Frontal cortex (tissue), 4 donors: ENCODE results near the gene TENM4. TPM values are rescaled to one million over a fixed set of nuclear protein-coding genes. Genes with fewer than 3 reads are reported as not detected.

Experiments
- DNase-seq, 2 donors: peaks; one replicate each; pipeline ENCODE4 v3.0.0; 2012; ENCODE audit warnings: low spot score in 2 of 2
- FAIRE-seq: peaks from 2 replicates; lab custom pipeline; 2012; peaks lifted over from hg19 to GRCh38; lab: Jason Lieb, UNC
- total RNA-seq: library from RNA; depleted of rRNA; stranded (reverse); fragments of >200 nt; gene quantifications from one replicate; pipeline ENCODE4 v1.2.3, GENCODE V29; 2014
- donor health status: control.
- donor health status: control.
- donor health status: control.

Gene TENM4
- total RNA-seq, 1 donor from 2014 or later = 55.0 TPM

DNA sequence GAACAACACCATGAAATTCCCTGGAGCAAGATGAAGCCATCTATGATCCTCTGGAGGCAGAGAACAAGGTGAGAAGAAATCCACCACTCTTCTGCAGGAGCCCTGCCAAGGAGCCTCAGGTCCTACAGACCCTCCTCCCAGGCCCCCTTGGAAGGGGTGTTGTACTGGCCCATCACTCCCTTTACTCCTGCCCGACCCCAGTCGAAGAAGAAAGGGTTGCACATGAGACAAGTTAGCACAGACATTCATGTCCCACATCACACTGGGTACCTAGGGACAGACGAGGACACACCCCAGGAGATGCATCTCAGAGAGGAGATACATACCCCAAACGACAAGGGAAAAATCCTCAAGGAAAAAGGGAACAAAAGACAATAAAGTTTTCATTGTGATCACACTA lies 783.4 kb downstream of the TENM4 start:
- FAIRE-seq (no peak), DNase-seq (no peak)

DNA sequence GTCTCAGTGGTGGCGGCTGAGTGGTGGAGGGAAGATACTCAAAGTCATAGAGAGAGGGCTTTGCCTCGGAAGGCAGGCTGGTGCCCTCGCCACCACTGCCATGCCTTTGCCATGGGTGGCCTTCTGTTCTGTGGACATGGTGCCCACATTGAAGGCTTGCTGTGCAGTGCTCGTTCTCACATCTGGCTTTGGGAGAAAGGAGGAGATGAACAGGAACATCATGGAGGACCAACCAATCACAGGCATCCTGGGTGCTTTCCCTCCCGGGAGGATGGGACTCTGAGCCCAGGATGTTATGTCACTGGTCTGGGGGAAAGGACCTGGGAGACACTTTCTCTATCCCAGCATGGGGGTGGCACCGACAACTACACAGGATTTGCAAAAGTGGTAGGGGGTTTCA lies 783.8 kb downstream of the TENM4 start:
- DNase-seq (no peak), FAIRE-seq (no peak)

DNA sequence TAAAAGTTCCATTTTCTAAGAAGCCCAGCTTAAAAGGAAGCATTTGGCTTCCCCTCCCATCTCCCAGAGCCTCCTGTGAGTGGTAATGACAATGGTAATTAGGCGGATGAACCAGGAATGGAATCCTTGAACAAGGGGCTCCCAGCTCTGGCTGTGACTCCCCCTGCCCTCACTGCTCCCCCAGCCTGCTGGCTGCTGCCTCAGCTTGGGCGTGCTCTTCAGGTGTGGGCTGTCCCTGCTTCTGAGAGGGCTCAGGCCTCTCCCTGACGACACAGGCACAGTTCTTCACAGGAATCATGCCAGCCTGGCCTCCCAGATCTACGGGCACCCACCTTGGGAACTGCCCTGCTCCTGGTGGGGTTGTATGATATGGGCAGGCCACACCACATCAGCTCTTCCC lies 784.5 kb downstream of the TENM4 start:
- DNase-seq (no peak), FAIRE-seq (no peak)

DNA sequence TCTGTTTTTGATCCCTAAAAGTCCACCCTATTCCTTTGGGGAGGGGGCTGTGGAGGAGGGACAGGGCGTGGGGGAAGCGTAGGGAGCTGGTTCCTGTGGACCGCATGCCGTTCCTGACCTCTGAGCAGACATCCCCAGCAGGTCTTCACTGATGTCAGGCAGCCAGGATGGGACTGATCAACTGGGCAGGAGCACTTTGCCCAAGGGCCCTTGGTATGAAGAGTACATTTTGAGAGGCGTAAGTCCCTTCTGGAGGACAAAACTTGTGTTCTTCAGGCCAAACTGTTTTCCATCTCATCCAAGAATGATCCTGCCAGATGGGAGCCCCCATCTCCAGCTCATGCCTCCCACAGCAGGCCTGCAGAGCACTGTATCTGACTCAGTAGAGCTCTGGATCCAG lies 785.3 kb downstream of the TENM4 start:
- no peak for FAIRE-seq
- DNase-seq = no peak

DNA sequence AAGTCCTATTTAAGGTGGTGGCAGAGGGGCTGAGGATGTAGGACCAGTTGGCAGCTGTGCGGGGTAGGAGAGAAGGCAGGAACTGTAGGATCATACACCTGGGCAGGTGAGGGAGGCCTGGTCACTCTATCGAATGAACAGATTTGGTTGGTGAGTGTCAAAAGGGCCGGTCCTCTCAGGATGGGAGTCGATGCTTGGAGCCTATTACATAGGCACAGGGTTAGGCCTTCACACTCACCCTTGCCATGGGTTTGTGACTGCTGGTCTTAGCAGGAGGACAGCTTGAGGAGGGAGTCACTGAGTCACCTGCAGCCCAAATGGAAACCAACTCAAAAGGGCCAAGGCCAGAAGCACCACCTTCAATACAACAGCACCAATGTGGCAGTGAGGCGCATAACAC lies 786.0 kb downstream of the TENM4 start:
- FAIRE-seq = no peak
- DNase-seq = no peak

DNA sequence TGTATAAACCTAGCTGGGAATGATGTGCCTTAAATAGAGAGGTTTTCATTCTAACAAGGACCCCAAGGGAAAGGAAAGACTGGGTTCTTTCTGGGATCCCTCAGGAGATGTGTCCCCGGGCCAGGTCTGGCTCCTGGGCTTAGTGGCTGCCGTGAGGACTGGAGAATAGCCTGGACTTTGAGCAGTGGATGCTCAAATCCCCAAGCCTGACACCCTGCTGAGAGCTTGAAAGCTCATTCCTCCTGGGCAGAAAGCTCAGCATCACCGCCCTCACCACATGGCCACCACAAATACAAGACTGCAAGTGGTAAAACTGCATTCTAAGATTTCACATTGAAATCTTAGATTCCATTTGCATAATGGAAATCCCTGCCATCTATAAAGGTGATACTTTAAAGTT lies 786.8 kb downstream of the TENM4 start:
- no peak for FAIRE-seq
- no peak for DNase-seq

DNA sequence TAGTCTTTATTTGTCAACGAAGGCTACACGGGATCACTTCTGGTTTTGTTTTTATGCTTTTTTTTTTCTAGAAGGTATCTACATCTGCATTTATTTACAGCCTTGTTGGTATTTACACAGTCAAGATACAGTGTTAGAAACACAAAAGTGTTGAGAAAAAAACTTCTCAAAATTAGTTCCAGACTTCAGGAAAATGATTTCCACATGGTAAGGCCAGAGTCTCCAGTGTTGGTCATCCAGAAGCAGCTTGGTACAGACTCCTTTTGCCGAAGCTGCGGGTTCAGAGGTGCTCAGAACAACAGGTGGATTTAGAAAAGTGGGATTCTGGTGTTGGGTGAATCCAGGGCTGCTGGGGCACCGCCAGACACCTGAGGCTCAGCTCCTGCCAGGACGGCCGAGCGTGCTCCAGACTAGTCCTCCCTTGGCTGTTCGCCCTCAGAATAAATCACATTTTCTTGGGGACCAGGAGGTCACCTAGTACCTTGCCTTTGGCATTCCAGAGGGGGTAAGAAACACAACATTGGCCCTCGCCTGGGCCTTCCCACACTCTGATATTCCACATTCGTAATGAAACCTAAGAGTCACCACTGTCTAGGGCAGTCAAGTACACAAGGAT lies 787.4 kb downstream of the TENM4 start:
- FAIRE-seq (no peak), DNase-seq (no peak)

DNA sequence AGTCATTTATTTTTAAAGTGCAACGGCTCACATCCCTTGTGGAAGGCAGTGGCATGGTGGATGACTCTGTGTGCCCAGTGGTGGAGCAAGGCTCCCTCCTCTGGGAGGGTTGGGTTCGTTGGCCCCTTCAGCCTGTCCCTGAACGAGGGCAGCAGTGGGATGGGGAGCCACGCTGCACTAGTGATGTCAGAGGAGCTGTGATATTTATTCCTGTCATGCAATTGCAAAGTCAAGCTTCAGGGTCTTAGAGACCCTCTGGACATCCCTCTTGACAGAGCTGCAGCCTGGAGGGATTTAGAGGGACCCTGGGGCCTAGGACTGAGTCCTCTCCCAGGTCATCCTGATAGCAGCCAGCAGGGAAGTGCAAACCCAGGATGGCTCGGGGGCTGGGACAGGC lies 788.0 kb downstream of the TENM4 start:
- DNase-seq (no peak), FAIRE-seq (no peak)

DNA sequence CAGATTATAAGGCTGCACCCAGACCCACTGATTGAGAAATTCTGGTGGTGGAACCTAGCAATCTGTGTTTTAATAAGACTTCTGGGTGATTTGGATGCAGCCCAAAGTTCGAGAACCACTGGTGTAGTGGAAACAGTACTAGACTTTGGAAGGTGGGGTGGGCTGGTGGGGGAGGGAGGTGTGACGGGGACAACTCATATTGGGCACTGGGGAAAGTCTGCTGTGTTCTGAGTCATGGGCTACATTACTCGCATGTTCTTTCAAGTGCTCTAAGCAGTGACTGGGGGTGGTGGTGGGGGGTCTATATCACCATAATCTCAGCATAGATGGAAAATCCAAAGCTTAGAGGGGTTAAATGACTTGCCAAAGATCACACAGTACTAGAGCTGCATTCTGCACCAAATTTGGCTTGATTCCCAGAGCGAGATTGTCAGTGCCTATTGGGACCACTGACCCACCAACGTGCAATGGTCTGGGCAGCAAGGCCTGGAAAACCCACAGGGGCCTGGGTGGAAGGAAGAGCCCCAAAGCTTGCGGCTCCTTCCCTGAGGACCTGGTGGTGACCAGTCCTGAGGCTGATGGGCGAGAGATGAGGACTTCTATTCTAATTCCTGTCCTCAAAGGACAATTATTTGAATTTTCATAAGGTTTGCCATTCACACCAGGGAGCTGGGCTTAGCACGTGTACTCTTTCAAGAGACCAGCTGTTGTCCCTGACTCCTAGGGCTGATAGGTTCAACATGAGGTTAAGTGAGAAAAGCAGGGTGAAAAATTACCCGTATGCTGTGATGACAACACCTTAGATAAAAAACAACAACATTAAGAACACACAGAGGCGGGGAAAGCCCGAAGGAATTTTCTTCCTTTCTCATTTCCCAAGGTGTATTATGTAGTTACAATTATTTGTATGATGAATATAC lies 788.6 kb downstream of the TENM4 start:
- FAIRE-seq (no peak), DNase-seq (no peak)

DNA sequence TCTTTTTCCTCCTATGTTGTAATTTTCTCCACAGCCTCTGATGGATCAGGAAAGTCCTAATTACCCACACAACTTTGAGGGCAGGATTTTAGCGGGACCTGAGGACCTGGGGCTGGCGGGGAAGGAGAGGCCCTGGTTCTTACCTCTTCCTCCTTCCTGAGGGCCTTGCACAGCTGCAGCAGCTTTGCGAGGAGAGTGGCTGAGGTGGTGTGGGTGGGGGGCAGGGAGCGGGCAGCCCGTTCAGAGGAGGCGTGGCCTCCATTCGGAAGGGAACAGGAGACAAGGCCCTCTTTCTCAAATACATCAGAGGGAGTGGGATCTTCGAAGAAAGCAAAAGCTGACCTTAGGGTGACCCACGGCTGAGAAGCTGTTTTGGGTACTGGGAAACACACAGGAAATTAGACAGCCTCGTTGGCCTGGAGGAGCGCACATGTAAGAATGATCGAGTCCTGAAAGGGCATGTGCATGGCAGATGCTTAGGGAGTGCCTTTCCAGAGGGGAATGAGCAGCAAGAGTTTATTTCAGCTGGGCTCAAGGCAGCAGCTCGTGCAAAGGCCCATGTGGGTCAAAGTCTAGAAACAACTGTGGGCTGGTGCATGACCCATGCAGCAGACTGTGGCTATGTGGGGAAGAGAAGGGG lies 789.6 kb downstream of the TENM4 start:
- no peak for DNase-seq

DNA sequence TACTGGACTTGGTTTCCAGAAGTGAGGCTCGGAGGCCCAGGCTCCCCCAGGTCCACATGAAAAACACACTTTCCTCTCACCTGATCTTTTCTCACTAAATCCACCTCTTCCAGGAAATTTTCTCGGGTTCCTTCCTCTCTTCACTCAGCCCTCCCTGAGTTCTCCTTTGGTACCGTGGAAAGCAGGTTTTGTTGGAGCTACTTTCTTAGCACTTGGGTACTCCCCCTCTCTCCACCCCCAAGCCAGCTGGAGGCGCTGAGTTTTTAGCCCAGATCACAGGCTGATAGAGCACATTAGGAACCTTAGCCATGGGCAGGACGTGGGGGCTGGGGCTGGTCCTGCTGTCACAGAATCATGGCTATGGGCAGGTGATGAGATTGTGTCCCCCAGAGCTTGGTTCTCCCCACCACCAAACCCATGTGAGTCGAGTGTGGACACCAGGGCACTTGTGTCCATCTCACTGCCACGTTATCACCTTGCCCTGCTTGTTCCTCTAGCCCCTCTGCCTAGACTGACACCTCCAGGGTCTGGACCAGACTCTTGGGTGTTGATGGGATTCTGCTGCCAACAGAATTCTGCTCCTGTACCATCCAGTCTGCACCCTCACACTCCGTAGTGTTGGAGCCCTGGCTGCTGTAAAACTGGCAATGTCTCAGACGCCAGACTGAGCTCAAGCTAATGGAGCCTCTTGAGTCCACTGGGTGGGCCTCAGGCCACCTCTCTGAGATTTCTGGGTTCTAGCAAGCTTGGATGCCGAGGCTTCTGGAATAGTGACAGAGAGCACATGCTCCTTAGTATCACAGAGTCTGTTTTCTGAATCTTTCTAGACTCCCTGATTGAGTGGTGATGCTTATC lies 791.2 kb downstream of the TENM4 start:
- DNase-seq (no peak), FAIRE-seq (no peak)

More for the DNA sequence above, 789.6 kb downstream of the TENM4 start:
- no peak for FAIRE-seq

DNA sequence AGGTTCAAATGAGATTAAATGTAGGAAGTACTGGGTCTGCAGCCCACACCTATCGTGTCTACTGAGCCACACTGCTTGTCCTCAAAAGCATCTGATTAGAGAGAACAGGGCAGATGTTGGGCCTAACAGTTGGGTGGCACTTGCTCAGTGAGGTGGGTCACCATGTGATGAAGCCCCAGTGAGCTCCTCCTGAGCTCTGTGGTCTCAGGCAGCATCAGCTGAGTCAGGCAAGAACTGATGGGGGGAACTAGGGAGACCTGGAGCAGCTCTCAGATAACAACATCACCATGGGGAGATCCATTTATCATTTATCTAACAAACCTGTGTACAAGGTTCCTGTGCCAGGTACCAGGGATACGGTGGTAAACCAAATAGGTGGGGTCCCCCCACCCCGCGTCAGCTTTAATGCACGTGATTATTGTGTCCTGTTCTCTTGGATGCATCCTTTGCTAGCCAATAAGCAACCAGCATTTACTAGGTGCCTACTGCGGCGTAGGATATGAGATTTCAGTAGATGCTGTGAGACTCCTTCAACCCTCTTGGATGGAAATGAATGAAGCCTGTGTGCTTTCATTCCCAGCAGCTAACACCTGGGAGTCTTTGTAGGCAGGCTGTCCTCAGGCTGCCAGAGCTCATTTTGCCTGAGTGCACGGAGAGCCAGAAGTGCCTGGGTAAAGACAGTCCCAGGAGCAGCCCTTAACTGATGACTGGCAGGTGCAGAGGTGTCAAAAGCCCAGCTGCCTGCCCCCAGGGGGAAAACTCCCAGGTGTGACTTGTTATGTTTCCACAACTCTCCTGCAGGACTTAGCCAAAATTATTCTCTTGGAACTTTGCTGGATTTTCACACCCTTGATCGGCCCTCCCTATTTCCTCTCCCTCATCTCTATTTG lies 792.6 kb downstream of the TENM4 start:
- FAIRE-seq (no peak), DNase-seq (no peak)

DNA sequence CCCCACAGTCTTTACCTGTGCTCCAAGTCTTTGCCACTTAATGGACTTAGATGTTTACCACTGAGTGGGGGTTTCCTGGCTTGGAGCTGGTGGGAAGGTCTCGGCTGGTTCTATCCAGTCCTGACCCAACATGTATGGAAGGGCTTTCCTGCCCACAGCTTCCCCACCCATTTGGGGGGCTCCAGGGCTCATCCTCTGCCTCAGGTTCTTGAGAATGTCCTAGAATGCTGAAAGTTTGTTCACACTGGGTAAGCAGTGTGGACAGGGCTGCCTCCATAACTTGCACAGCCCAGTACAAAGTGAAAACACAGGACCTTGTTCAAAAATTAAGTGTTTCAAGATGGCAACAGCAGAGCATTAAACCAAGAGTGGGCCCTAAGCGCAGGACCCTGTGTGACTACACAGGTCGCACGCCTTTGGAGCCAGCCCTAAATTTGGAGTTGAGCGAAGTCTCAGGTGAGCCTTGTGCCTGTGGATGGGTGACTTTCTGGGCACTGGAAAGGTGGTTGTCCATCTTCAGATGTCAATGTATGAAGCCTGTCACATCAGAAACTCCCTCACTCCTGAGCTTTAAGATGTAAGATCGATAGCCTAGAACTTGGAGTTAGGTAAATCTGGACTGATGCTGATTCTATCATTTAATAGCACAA lies 793.4 kb downstream of the TENM4 start:
- no peak for FAIRE-seq
- no peak for DNase-seq

DNA sequence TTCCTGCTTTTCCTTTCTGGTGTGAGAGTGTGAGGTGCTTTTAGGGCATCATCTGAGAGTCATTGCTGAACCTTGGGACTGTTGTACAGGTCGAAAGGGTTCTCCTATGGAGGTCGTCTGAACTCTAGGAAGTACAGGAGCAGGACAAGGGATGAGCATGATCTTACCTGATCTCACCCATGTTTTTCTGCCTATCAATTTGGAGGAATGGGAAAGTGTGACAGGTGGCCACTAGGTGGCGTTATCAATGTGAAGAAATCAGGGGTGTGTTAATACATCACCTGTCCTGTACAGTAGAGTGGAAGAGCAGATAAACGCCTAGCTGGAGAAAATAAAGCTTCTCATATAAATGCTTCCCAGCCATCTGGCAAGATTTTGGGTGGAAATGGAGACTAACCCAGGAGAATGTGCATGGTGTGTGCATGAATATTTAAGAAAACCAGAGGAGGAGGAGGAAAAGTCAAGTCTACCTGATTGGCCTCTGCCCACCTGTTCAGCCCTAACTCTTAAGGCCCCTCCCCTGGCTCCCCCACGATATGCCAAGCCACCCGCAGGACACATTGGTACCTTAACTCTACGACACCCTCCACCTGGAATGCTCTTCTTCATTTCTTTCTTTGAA lies 794.2 kb downstream of the TENM4 start:
- FAIRE-seq (no peak), DNase-seq (no peak)

DNA sequence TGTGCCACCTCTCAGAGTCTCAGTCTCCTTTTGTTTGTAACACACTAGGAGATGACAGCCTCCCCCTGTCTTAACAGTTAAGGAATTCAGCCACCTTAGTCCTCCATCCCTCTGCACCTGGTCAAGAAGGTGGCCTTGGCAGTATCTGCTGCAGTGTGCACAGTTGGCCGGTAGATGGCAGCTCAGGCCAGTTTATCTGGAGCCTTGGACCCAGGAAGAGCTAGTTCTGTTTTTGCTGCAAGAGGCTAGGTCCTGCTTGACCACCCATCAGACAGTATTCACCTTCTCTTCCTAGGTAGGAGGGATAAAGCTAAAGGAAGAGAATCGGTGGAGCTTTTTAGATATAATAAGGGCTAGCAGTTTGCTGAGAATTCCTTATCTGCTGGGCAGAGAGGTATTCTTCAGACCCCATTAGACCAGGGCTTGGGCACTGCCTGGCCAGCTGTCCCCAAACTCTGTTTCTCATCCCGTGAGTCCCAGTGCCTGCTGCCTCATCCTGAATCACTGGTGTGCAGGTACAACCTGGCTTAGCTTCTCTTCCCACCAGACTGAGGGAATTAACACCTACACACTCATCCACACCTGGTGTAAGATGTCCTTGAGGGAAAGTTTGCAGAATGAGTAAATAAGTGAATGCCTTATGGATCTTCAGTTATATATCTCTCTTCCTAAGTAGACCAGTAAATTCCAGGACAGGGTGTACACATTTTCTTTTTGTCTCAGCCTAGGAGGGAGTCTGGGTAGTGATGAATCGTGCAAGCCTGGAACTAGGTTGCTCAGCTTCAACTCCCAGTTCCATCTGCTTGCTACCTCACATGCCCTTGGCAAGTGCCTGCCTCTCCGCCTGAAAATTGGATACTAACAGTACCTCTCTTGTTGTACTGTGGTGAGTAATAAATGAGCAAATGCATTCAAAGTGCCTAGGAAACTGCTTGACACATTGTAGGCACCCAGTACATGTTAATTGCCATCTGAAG lies 795.3 kb downstream of the TENM4 start:
- DNase-seq (peak; percentile 52 to 64), FAIRE-seq (no peak)

DNA sequence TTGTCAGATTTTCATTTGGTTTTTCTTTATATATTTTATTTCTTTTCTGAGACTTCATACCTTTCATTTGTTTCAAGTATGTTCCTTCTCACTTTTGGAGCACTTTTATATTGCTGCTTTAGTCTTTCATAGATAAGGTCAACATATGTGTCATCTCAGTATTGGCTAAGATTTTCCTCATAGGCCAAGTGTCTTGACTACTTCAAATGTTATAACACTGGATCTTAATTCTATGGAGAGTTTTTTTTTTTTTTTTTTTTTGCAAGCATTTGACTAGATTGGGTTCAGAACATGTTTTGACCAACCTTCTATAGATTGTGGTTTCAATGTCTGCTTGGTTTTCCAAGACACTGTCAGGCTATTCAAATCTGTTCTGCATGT lies 797.2 kb downstream of the TENM4 start:
- FAIRE-seq (no peak), DNase-seq (no peak)
